ENCODE data around the gene CHMP4B. TPM values are rescaled to one million over a fixed set of nuclear protein-coding genes. Genes with fewer than 3 reads are reported as not detected.

Gene CHMP4B
- polyA plus RNA-seq, 2 of the 4 experiments (the other 2 are of a cell fraction), result 81.3 to 104 TPM

DNA sequence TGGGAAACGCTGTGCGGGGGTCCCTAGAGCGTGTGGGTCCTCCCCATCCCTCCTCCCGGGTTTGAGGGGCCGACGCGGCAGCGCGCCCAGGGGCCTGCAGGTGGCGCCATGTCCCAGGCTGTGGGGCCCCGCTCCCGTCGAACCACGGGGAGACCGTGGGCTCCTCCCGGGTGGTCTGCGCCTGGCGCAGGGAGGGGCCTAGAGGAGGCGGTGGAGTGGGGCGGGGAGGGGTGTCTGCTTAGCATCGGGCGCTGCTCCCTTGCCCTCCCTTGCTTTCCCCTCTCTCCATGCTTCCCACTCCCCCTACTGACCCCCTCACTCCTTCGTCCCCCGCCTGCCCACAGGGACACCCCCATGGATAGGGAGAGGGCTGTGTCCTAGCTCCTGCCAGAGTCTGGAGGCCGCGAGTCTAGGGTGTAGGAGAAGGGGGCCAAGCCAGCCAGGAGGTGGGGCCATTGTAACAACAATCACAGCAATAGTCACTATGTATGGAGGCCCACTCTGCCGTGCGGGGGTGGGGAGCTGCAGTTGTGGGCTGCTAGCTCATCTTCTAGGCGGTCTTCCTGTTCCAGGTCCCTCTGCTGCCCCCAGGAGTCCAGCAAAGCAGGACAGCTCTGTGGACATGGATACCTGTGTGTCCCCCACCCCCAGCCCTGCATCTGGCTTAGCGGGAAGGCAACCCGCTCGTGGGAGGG lies 51.7 kb downstream of the CHMP4B start:
- Histone ChIP-seq H3K4me2 (peak overlapping the region; percentile 70), H3K4me3 (no peak overlapping the region), H3K9me3 (no peaks in the 10 kb centered on the region), H3K4me1 (peaks cover 18% of the 10 kb centered on the region), H3K27ac (peak overlapping the region; percentile 14 to 52; a peak in 3 of 6 replicates)
- ChIA-PET POLR2A (no interaction called here), CTCF (interaction anchor here (0.7 to 3.8 kb wide), 30 partner anchors 9 to 267 kb away, joined by 3 to 33 read pairs (median 4); no protein-coding TSS in a partner anchor)
- FAIRE-seq (no peak), DNase-seq (ENCODE audit: low read depth in 1 of 2, low spot score in 1 of 2) (peak; percentile 32 to 55), ATAC-seq (peak; percentile 52 to 79; a peak in 5 of 6 replicates)
- 55% methylated on average over 10 of the region's 32 CpGs for WGBS (ENCODE audit: missing lambda C conversion rate)
- TF ChIP-seq SREBF2 (IDR thresholded peaks at IDR 0.05) (no peak), GATA3 (IDR thresholded peaks at IDR 0.05; ENCODE audit: borderline replicate concordance) (no peak), SMC3 (IDR thresholded peaks at IDR 0.05) (peak; percentile 58), RAD21 (conservative IDR thresholded peaks at IDR 0.05 in 1 of 2, IDR thresholded peaks at IDR 0.05 in 1 of 2) (peak; percentile 64 to 76)
- TF ChIP-seq, protein P1, sequence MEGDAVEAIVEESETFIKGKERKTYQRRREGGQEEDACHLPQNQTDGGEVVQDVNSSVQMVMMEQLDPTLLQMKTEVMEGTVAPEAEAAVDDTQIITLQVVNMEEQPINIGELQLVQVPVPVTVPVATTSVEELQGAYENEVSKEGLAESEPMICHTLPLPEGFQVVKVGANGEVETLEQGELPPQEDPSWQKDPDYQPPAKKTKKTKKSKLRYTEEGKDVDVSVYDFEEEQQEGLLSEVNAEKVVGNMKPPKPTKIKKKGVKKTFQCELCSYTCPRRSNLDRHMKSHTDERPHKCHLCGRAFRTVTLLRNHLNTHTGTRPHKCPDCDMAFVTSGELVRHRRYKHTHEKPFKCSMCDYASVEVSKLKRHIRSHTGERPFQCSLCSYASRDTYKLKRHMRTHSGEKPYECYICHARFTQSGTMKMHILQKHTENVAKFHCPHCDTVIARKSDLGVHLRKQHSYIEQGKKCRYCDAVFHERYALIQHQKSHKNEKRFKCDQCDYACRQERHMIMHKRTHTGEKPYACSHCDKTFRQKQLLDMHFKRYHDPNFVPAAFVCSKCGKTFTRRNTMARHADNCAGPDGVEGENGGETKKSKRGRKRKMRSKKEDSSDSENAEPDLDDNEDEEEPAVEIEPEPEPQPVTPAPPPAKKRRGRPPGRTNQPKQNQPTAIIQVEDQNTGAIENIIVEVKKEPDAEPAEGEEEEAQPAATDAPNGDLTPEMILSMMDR (IDR thresholded peaks at IDR 0.05), result peak; percentile 57

- WGBS (ENCODE audit: missing lambda C conversion rate), result 90% methylated on average over 7 of the region's 7 CpGs
- POLR2A ChIA-PET, result no interaction called here
- TF ChIP-seq ELK1 (IDR thresholded peaks at IDR 0.05; ENCODE audit: low read depth, low read length), result no peak
- TF ChIP-seq, protein P2, sequence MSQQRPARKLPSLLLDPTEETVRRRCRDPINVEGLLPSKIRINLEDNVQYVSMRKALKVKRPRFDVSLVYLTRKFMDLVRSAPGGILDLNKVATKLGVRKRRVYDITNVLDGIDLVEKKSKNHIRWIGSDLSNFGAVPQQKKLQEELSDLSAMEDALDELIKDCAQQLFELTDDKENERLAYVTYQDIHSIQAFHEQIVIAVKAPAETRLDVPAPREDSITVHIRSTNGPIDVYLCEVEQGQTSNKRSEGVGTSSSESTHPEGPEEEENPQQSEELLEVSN (IDR thresholded peaks at IDR 0.05; ENCODE audit: borderline replicate concordance, low read depth), result no peak
- no peak for TF ChIP-seq KDM1A (IDR thresholded peaks at IDR 0.05; ENCODE audit: low read depth)
- TF ChIP-seq ATOH8 (CRISPR knock-in tag; IDR thresholded peaks at IDR 0.05; ENCODE audit: low read depth), result no peak
- no peak for TF ChIP-seq HDAC2 (IDR thresholded peaks at IDR 0.05)
- TF ChIP-seq USF2 (IDR thresholded peaks at IDR 0.05), result no peak
- no peak for TF ChIP-seq POLR2AphosphoS2 (conservative IDR thresholded peaks at IDR 0.05; ENCODE audit: low read length)
- TF ChIP-seq, protein P3, sequence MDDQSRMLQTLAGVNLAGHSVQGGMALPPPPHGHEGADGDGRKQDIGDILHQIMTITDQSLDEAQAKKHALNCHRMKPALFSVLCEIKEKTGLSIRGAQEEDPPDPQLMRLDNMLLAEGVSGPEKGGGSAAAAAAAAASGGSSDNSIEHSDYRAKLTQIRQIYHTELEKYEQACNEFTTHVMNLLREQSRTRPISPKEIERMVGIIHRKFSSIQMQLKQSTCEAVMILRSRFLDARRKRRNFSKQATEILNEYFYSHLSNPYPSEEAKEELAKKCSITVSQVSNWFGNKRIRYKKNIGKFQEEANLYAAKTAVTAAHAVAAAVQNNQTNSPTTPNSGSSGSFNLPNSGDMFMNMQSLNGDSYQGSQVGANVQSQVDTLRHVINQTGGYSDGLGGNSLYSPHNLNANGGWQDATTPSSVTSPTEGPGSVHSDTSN (IDR thresholded peaks at IDR 0.05), result no peak
- TF ChIP-seq BHLHE40 (IDR thresholded peaks at IDR 0.05; ENCODE audit: low read depth, low read length), result no peak
- no peak for TF ChIP-seq JUN (IDR thresholded peaks at IDR 0.05)
- TF ChIP-seq TP53 (CRISPR knock-in tag; IDR thresholded peaks at IDR 0.05), result no peak
- no peak for TF ChIP-seq KDM5A (IDR thresholded peaks at IDR 0.05)
- no peak for TF ChIP-seq SREBF2 (IDR thresholded peaks at IDR 0.05)
- DNase-seq (ENCODE audit: low read depth in 1 of 2, low spot score in 1 of 2) (no peak), FAIRE-seq (no peak), ATAC-seq (no peak)
- Histone ChIP-seq H3K4me1 (peaks cover 16% of the 10 kb centered on the region), H3K27ac (no peak overlapping the region), H3K4me3 (no peak overlapping the region), H3K9me3 (no peaks in the 10 kb centered on the region), H3K4me2 (no peak overlapping the region)
- CTCF ChIA-PET, result interaction anchor here (0.6 to 3.8 kb wide), 31 partner anchors 10 to 266 kb away, joined by 3 to 33 read pairs (median 4); no protein-coding TSS in a partner anchor
Observed at GRCh38 chr20:33863440-33864323, 52.5 kb downstream of the CHMP4B start.
